SK-N-SH treated with all-trans-retinoic acid at 6 μM for 48 hours (cell line): ENCODE results near the gene IL17RC.

Experiments
- ATAC-seq: fragments of 200-7000 bp; cut with Tn5 transposase; 3 replicates; pipeline ENCODE4 v1.9.1; 2020; ENCODE audit warnings: mild to moderate bottlenecking, moderate library complexity
- ARNTL ChIP-seq: fragments of 450-650 bp; formaldehyde crosslinking; IDR thresholded peaks from 2 replicates; pipeline ENCODE4 v1.5.0; 2020; ENCODE audit warnings: low read depth, mild to moderate bottlenecking, moderate library complexity, borderline replicate concordance
- BACH2 ChIP-seq: fragments of 250-450 bp; sonication (Bioruptor Pico); IDR thresholded peaks from 2 replicates; pipeline ENCODE4 v1.9.0; 2021; ENCODE audit warnings: mild to moderate bottlenecking, borderline replicate concordance
- CREB5 ChIP-seq: fragments of 250-450 bp; sonication (Bioruptor Pico); IDR thresholded peaks from 2 replicates; pipeline ENCODE4 v1.5.1; 2020; ENCODE audit warnings: low read depth, mild to moderate bottlenecking, moderate library complexity
- CSDC2 ChIP-seq: fragments of 250-450 bp; sonication (Bioruptor Pico); IDR thresholded peaks from 2 replicates; pipeline ENCODE4 v1.5.0; 2020; ENCODE audit warnings: mild to moderate bottlenecking, moderate library complexity
- CSRNP3 ChIP-seq: fragments of 250-450 bp; sonication (Bioruptor Pico); IDR thresholded peaks from 2 replicates; pipeline ENCODE4 v1.5.1; 2021; ENCODE audit warnings: mild to moderate bottlenecking, moderate library complexity
- GLIS3 ChIP-seq: fragments of 250-450 bp; sonication (Bioruptor Pico); IDR thresholded peaks from 2 replicates; pipeline ENCODE4 v1.5.0; 2020; ENCODE audit warnings: mild to moderate bottlenecking, moderate library complexity
- ISL1 ChIP-seq: fragments of 250-450 bp; sonication (Bioruptor Pico); IDR thresholded peaks from 2 replicates; pipeline ENCODE4 v2.1.2; 2022; ENCODE audit warnings: mild to moderate bottlenecking, moderate library complexity
- POU6F1 ChIP-seq: fragments of 250-450 bp; sonication (Bioruptor Pico); IDR thresholded peaks from 2 replicates; pipeline ENCODE4 v1.8.0; 2021; ENCODE audit warnings: low read depth, mild to moderate bottlenecking, moderate library complexity, borderline replicate concordance
- PPARA ChIP-seq: fragments of 250-450 bp; sonication (Bioruptor Pico); IDR thresholded peaks from 2 replicates; pipeline ENCODE4 v1.5.0; 2020; ENCODE audit warnings: mild to moderate bottlenecking, borderline replicate concordance
- RARB ChIP-seq: fragments of 250-450 bp; sonication (Bioruptor Pico); IDR thresholded peaks from 2 replicates; pipeline ENCODE4 v1.8.0; 2021; ENCODE audit warnings: mild to moderate bottlenecking, moderate library complexity
- TCF4 ChIP-seq: fragments of 250-450 bp; sonication (Bioruptor Pico); IDR thresholded peaks from 2 replicates; pipeline ENCODE4 v1.8.0; 2021; ENCODE audit warnings: mild to moderate bottlenecking, moderate library complexity, borderline replicate concordance
- TOX ChIP-seq: fragments of 250-450 bp; sonication (Bioruptor Pico); IDR thresholded peaks from 2 replicates; pipeline ENCODE4 v1.8.0; 2021; ENCODE audit warnings: mild to moderate bottlenecking, moderate library complexity, borderline replicate concordance
- TSHZ2 ChIP-seq: fragments of 250-450 bp; sonication (Bioruptor Pico); IDR thresholded peaks from 2 replicates; pipeline ENCODE4 v1.5.0; 2020; ENCODE audit warnings: mild to moderate bottlenecking, moderate library complexity
- ZC3H10 ChIP-seq: fragments of 250-450 bp; sonication (Bioruptor Pico); IDR thresholded peaks from 2 replicates; pipeline ENCODE4 v1.5.1; 2021; ENCODE audit warnings: mild to moderate bottlenecking, moderate library complexity
- ZFP3 ChIP-seq: fragments of 250-450 bp; sonication (Bioruptor Pico); IDR thresholded peaks from 2 replicates; pipeline ENCODE4 v1.5.0; 2020; ENCODE audit warnings: mild to moderate bottlenecking, moderate library complexity
- ZFP30 ChIP-seq: fragments of 450-650 bp; formaldehyde crosslinking; IDR thresholded peaks from 2 replicates; pipeline ENCODE4 v1.5.0; 2022; ENCODE audit warnings: mild to moderate bottlenecking, moderate library complexity
- ZNF565 ChIP-seq: fragments of 450-650 bp; formaldehyde crosslinking; conservative IDR thresholded peaks from 2 replicates; pipeline ENCODE4 v1.5.0; 2020; ENCODE audit warnings: low read depth, mild to moderate bottlenecking, moderate library complexity
- ZNF70 ChIP-seq: fragments of 450-650 bp; formaldehyde crosslinking; IDR thresholded peaks from 2 replicates; pipeline ENCODE4 v1.5.0; 2020; ENCODE audit warnings: mild to moderate bottlenecking, moderate library complexity
- ZNF8 ChIP-seq: fragments of 450-650 bp; formaldehyde crosslinking; IDR thresholded peaks from 2 replicates; pipeline ENCODE4 v1.5.0; 2020; ENCODE audit warnings: mild to moderate bottlenecking, moderate library complexity

Gene IL17RC

GRCh38 chr3:9914011-9914410 lies 2.9 kb upstream of the IL17RC start:
- ATAC-seq = no peak
- no peak for TF ChIP-seq GLIS3 (CRISPR knock-in tag)

- no peak for ATAC-seq
- no peak for TF ChIP-seq ISL1 (CRISPR knock-in tag)
- TF ChIP-seq ZNF70 (CRISPR knock-in tag) = no peak
- TF ChIP-seq ARNTL (CRISPR knock-in tag) = no peak
- TF ChIP-seq TCF4 (CRISPR knock-in tag) = no peak
- no peak for TF ChIP-seq PPARA
- TF ChIP-seq TSHZ2 (CRISPR knock-in tag) = no peak
- no peak for TF ChIP-seq CREB5 (CRISPR knock-in tag)
- TF ChIP-seq BACH2 (CRISPR knock-in tag) = no peak
- no peak for TF ChIP-seq ZNF565 (CRISPR knock-in tag)
- TF ChIP-seq TOX (CRISPR knock-in tag) = no peak
- no peak for TF ChIP-seq POU6F1 (CRISPR knock-in tag)
- no peak for TF ChIP-seq ZFP30 (CRISPR knock-in tag)
- TF ChIP-seq RARB = no peak
- TF ChIP-seq ZNF8 (CRISPR knock-in tag) = no peak
- TF ChIP-seq CSRNP3 = no peak
- TF ChIP-seq CSDC2 (CRISPR knock-in tag) = no peak
- TF ChIP-seq, all 23 proteins: peak for 0
These were observed 2.2 kb upstream of the IL17RC start for GRCh38 chr3:9914559-9915253.

- no peak for TF ChIP-seq CSDC2 (CRISPR knock-in tag)
- no peak for TF ChIP-seq BACH2 (CRISPR knock-in tag)
- no peak for TF ChIP-seq ISL1 (CRISPR knock-in tag)
- no peak for TF ChIP-seq ZFP3
- TF ChIP-seq ARNTL (CRISPR knock-in tag) = no peak
- TF ChIP-seq GLIS3 (CRISPR knock-in tag) = no peak
- TF ChIP-seq ZFP30 (CRISPR knock-in tag) = no peak
- TF ChIP-seq ZC3H10 (CRISPR knock-in tag) = no peak
- no peak for TF ChIP-seq PPARA
- no peak for TF ChIP-seq ZNF70 (CRISPR knock-in tag)
- no peak for TF ChIP-seq ZNF565 (CRISPR knock-in tag)
- TF ChIP-seq ZNF8 (CRISPR knock-in tag) = no peak
- no peak for TF ChIP-seq POU6F1 (CRISPR knock-in tag)
- peak; percentile 48 for ATAC-seq
These were observed 1.4 kb upstream of the IL17RC start for GRCh38 chr3:9915254-9916141.
